GM12873 (cell line): ENCODE measurements around the gene RPLP2.
A peak's percentile ranks its signal among the peaks of the same experiment; 100 is the strongest.

Source experiments
- CTCF ChIP-seq: IDR thresholded peaks from 2 replicates; pipeline ENCODE4 v1.5.1; 2012; ENCODE audit warnings: low read depth, mild to moderate bottlenecking, moderate library complexity, low read length, control low read depth; ENCODE audit not compliant: insufficient read depth; ENCODE audit errors: missing control alignments

Gene RPLP2

GRCh38 chr11:764322-765024, 45.3 kb upstream of the RPLP2 start:
- no peak for TF ChIP-seq CTCF

GRCh38 chr11:765025-765801, 44.6 kb upstream of the RPLP2 start:
- peak; percentile 77 for TF ChIP-seq CTCF

GRCh38 chr11:765802-766091, 44.0 kb upstream of the RPLP2 start:
- TF ChIP-seq CTCF, result no peak

GRCh38 chr11:766106-766935, 43.4 kb upstream of the RPLP2 start:
- TF ChIP-seq CTCF, result no peak

- TF ChIP-seq CTCF, result no peak
Observed at GRCh38 chr11:766936-767210, 42.9 kb upstream of the RPLP2 start.

- no peak for TF ChIP-seq CTCF
Observed at GRCh38 chr11:767238-767637, 42.5 kb upstream of the RPLP2 start.
